HG02798 (cell line): Measurements from ENCODE around the gene ADARB2.

Experiments used
- ATAC-seq: cut with Tn5 transposase; IDR thresholded peaks from one replicate; pipeline ENCODE4 v1.9.1; 2021; ENCODE audit warnings: mild to moderate bottlenecking; ENCODE audit not compliant: unreplicated experiment, poor library complexity

ADARB2 gene

DNA sequence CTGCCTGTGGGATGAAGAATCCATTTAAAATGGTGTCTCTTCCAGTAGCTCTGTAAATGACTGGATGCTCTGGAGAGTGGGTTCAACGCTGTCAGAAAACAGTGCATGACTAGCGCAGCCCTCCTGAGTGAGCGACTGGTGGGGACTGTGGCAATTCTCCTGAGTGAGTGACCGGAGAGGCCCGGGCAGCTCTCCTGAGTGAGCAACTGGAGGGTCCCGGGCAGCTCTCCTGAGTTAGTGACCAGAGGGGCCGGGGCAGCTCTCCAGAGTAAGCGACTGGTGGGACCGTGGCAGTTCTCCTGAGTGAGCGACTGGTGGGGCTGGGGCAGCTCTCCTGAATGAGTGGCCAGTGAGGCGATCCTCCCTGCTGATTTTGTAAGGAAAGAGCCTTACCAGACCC is 595.6 kb downstream of the ADARB2 start:
- ATAC-seq, result no peak

DNA sequence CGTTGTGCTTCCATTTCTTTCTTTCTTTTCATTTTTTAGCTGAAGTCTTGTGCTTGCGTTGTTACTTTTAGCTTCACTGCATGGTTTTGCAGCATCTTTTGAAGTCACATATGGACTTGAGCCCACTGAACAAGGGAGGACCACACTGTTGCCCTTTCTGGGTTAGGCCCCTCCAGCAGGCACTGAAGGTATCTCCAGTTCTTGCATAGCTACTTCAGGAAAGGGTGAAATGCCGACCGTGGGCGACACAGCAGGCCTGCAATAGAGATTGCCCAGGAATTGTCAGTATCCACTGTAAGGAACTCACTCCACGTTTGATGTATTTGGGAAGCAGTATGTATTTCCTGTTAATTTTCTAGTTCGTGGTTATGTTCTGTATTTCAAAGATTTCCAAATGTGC is 596.1 kb downstream of the ADARB2 start:
- no peak for ATAC-seq

DNA sequence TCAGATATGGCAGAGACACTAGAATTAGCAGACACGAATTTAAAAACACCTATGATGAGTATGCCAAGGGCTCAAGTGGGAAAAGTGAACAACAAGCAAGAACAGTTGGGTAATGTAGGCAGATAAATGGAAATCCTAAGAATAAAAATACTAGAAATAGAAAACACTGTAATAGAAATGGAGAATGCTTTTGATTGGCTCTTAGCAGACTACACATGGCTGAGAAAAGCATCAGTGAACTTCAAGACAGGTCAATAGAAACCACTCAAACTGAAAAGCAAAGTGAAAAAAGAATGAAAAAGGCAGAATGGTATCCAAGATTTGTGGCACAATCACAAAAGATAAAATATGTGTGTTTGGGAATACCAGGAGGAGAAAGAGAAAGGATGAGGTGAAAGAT is 598.8 kb downstream of the ADARB2 start:
- ATAC-seq, result no peak

DNA sequence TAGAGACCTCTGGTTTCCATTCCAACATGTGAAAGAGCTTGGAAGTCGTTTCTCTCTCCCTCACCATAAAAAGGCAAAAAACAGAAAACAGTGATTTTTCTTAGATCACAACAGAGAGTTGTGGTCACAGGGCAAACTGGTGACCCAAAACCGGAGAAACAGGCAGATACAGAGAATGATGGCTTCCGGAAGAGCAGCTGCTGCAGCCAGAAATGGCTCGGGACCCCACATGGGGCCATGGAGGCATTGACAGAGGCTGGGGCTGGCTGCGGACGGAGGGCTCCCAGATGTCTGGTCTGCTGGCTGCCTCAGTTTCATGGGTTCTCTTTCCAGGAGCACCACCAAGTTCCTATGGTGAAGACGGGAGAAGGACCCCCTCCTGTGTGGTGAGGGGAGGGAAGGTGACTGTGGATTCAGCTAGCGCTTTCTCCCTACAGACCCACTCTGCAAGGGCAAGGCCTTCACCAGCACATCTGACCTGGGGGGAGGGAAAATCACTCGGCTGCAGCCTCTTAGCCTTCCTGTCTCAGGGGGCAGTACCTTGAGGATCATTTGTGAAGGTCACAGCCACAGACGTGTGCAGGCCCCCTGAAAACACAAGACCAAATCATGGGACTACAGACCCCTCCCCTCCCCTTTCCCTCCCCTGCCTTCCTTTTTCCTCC is 599.7 kb downstream of the ADARB2 start:
- no peak for ATAC-seq

DNA sequence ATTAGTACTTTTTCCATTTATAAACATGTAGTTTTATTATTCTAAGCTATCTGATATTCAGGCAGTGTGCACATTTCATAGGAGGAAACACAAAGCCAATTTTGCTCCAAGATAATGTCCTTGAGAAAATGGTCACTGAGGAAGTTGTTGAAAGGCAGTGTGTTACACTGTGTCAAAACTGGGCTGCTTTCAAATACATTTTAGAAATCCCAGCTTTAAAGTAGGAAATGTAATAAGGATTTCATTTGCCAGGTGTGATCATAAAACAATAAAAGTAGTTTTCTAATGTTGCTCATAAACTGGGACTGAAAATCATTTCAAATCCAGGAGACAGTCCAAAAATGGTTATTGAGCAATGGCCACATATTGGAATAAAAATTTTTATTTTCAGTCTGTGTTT is 601.1 kb downstream of the ADARB2 start:
- no peak for ATAC-seq

DNA sequence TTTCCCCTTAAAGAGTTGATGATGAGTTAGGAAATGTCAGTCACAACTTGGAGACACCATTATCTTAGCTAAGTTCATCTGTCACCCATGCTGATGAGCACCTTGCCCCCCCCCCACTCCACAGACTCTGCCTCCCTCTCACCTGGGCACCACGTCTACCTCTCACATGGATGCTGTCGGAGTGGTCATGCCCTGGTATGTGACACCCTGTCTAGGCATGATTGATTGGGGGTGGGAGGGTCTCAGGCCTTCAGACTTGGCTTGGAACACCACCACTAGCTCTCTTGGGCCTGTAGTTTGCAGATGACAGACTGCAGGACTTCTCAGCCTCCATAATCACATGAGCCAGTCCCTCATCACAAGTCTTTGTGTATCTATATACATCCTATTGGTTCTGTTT is 603.2 kb downstream of the ADARB2 start:
- no peak for ATAC-seq

DNA sequence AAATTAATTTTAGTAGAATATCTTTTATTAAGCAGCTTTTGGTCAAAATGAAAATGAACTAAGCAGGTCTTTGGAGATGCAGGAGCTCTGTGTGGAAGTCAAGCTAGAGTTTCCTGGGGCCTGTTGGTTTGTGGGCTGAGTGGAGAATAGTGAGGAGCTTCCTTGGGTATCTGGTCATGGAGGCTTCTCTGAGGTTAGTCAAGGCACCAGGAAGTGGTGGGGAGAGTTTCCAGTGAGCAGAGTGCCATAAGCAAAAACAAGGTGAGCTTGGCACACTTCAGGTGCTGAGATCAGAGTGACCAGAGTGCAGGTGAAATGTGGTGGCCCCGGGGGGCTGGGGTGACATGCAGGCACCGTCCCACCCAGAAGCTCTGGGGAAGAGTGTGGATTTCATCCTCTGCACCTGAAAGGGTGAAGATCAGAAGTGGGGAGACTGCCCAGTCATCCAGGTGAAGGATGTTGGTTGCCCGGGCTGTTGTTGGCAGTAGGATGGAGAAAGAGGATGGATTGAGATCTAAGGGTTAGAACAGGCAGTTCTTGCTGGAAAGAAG is 603.8 kb downstream of the ADARB2 start:
- no peak for ATAC-seq

DNA sequence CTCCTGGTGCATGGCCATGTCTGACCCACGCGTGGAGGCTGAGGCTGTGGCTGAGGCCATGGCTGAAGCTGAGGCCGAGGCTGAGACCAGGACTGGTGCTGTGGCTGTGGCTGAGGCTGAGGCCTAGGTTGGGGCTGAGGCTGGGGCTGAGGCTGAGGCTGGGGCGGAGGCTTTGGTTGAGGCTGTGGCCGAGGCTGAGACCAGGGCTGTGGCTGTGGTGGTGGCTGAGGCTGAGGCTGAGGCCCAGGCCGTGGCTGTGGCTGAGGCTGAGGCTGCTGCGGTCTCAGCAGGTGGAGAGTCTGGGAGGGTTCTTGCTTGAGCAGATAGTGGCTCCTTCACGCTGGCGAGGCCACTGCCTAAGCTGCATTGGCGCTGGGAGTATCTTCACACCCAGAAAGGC is 604.7 kb downstream of the ADARB2 start:
- ATAC-seq, result no peak

DNA sequence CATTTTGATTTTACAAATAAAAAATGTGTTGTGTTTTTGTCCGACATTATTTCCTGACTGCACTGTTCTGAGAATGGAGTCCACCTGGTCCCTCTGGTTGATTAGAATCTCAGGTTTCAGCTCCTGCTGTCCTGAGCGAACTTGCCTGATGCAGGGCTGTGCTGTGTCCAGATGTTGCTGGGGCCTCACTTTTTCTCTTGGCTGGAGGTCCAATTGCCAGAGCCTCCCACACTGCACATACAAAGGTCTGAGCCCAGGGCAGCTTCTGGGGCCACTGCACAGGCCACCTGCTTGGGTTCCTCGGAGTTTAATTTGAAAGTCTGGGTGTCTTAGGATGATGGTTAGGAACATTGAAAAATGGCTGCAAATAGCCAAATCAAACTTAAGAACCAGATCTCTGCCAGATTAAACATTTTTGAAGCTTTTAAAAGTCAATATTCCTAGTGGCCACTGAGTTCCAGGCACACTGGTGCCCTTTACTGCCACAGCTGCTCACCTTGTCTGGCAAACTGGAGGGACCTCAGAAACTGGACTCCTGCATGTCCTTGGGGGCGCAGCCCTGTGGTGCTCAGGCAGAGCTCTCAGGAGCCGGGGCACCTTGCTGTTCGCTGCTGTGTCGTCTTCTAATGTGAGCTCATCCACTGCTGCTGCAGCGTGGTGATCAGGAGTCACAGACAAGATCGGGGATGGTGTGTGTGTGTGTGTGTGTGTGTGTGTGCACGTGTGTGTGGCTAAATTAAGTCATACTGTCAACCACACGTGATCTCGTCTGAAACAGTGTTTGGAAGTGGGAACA is 606.1 kb downstream of the ADARB2 start:
- no peak for ATAC-seq

DNA sequence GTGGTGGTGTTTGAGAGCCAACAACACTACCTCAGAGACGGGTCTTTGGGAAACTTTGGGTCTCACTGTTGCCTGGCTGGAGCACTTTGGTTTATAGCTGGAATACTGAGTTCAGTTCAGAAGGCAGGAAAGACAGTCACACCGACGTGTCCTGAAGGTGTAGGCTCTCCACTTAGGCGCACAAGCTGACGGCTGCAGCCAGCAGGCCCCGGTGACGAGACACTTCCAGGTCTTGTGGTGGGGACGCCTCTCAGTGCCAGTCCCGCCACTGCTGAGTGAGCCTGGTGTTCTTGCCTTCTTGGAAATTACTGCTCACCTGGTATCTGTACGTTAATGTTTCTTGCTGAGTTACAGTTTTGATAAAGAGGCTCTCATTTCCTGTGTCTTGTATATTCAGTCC is 607.1 kb downstream of the ADARB2 start:
- no peak for ATAC-seq

DNA sequence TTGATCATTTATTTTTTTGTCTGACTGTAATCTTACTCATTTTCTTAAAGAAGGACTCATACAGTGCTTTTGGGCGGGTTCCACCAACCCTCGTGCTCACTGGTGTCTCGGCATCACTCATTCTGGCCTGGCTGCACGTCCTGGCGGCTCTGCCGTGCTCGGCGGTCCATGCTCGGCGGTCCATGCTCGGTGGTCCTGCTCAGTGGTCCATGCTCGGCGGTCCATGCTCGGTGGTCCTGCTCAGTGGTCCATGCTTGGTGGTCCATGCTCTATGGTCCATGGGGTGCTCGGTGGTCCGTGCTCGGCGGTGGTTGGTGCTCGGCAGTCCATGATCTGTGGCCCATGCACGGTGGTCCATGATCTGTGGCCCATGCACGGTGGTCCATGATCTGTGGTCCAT is 608.7 kb downstream of the ADARB2 start:
- ATAC-seq, result no peak

DNA sequence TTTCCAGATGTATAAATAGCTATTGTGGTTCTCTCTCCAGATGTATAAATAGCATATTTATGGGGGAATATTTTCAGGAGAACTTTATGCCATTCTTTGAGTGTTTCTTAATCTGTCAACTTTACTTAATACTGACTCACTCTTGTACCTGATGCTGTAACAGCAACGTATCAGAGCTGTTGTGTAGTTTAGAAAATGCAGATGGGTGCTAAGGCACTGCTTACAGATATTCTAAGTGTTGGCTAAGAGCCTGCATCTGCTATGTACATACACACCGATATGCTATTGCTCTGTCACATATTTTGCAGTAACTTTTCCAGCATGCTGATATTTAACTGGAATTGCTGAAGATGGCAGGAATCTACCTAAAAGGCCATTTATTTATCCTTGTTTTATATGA is 609.2 kb downstream of the ADARB2 start:
- ATAC-seq, result no peak

DNA sequence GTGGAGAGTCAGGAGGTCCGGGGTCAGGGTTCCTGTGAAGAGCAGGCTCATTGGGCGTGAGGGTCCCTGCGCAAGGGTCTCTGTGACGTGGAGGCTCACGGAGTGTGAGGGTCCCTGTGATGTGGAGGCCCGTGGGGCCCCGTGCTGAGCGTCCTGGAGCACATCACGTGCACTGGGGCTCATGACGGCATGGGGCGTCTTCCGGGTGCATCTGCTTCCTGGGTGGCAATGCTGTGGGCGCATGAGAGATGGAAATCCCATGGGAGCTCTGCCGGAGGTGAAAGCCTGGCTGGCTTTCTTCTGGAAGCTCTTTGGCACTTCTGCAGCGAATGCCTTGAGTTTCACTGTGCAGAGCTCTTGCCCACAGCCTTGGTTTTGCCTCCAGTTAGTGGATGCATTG is 609.7 kb downstream of the ADARB2 start:
- ATAC-seq, result no peak
